ENCODE measurements around the gene EXOC6. TPM values are rescaled to one million over a fixed set of nuclear protein-coding genes. Genes with fewer than 3 reads are reported as not detected.

Gene EXOC6
- total RNA-seq, 2 experiments from 2014 or later: 8.0 to 9.4 TPM

- Histone ChIP-seq H3K79me2 (ENCODE audit: insufficient read depth, low read depth, low read length) (peaks cover 7% of the 10 kb centered on the region; the same call in 1 of the 2 replicates), H3K4me3 (ENCODE audit: low read depth, low read length, poor library complexity, severe bottlenecking) (no peak overlapping the region), H3K9me3 (ENCODE audit: low read length) (no peaks in the 10 kb centered on the region; the same call in 1 of the 2 replicates), H3K9me2 (ENCODE audit: insufficient read depth, low read length) (no peaks in the 10 kb centered on the region), H4K20me1 (ENCODE audit: insufficient read depth, low read length) (no peaks in the 10 kb centered on the region), H3K36me3 (ENCODE audit: insufficient read depth, low read length) (no peaks in the 10 kb centered on the region), H3K4me2 (ENCODE audit: low read length) (no peak overlapping the region), H3K4me1 (ENCODE audit: insufficient read depth, low read length, poor library complexity, severe bottlenecking) (peaks cover 15% of the 10 kb centered on the region), H3K27ac (ENCODE audit: low read depth, low read length, poor library complexity, severe bottlenecking) (no peak overlapping the region), H2AFZ (ENCODE audit: low read length) (no peak overlapping the region)
- ChIA-PET POLR2A (interaction anchor here (1.0 kb wide), 1 partner anchor 22 kb away, joined by 6 read pairs; no protein-coding TSS in a partner anchor), CTCF (ENCODE audit: unreplicated experiment) (no interaction called here)
- no peak for DNase-seq (ENCODE audit: low spot score)
- intact Hi-C loops (cut with micrococcal nuclease; ENCODE audit: unreplicated experiment): no loop called here
- 0 out of 2 replicates have a peak, but pooled peaks have one; percentile 20 for TF ChIP-seq CTCF (conservative IDR thresholded peaks at IDR 0.05; ENCODE audit: low read length)
- TF ChIP-seq EZH2phosphoT487 (IDR thresholded peaks at IDR 0.05; ENCODE audit: borderline replicate concordance, low read depth, low read length): no peak
- BruUV-seq (replicated peaks): no TSS peak
Observed at GRCh38 chr10:92844746-92845145, 3.6 kb upstream of the EXOC6 start.

- no peaks in the 10 kb centered on the region for H4K20me1 ChIP-seq (ENCODE audit: insufficient read depth, low read length)
- no peak overlapping the region for H3K27ac ChIP-seq (ENCODE audit: low read depth, low read length, poor library complexity, severe bottlenecking)
- TF ChIP-seq EZH2phosphoT487 (IDR thresholded peaks at IDR 0.05; ENCODE audit: borderline replicate concordance, low read depth, low read length) (no peak), CTCF (conservative IDR thresholded peaks at IDR 0.05; ENCODE audit: low read length) (no peak)
- H3K9me2 ChIP-seq (ENCODE audit: insufficient read depth, low read length): no peaks in the 10 kb centered on the region
- DNase-seq (ENCODE audit: low spot score): no peak
- peaks cover 18% of the 10 kb centered on the region for H3K4me1 ChIP-seq (ENCODE audit: insufficient read depth, low read length, poor library complexity, severe bottlenecking)
- H3K36me3 ChIP-seq (ENCODE audit: insufficient read depth, low read length): no peaks in the 10 kb centered on the region
- no TSS peak for BruUV-seq (replicated peaks)
- H3K79me2 ChIP-seq (ENCODE audit: insufficient read depth, low read depth, low read length): peaks cover 7% of the 10 kb centered on the region; the same call in 1 of the 2 replicates
- intact Hi-C loops (cut with micrococcal nuclease; ENCODE audit: unreplicated experiment): no loop called here
- no peaks in the 10 kb centered on the region; the same call in 1 of the 2 replicates for H3K9me3 ChIP-seq (ENCODE audit: low read length)
- no peak overlapping the region for H3K4me2 ChIP-seq (ENCODE audit: low read length)
- no peak overlapping the region for H2AFZ ChIP-seq (ENCODE audit: low read length)
- no peak overlapping the region for H3K4me3 ChIP-seq (ENCODE audit: low read depth, low read length, poor library complexity, severe bottlenecking)
- POLR2A ChIA-PET: interaction anchor here (0.8 to 1.6 kb wide), 2 partner anchors 9 to 13 kb away, joined by 3 to 5 read pairs; no protein-coding TSS in a partner anchor
- CTCF ChIA-PET (ENCODE audit: unreplicated experiment): no interaction called here
Observed at GRCh38 chr10:92845921-92846320, 2.4 kb upstream of the EXOC6 start.

GRCh38 chr10:92846344-92846743 is 2.0 kb upstream of the EXOC6 start:
- H3K36me3 ChIP-seq (ENCODE audit: insufficient read depth, low read length): no peaks in the 10 kb centered on the region
- no peaks in the 10 kb centered on the region for H3K9me2 ChIP-seq (ENCODE audit: insufficient read depth, low read length)
- no TSS peak for BruUV-seq (replicated peaks)
- POLR2A ChIA-PET: interaction anchor here (0.9 to 1.6 kb wide), 3 partner anchors 9 to 170 kb away, joined by 3 to 5 read pairs (median 3); no protein-coding TSS in a partner anchor
- peaks cover 7% of the 10 kb centered on the region; the same call in 1 of the 2 replicates for H3K79me2 ChIP-seq (ENCODE audit: insufficient read depth, low read depth, low read length)
- H3K27ac ChIP-seq (ENCODE audit: low read depth, low read length, poor library complexity, severe bottlenecking): no peak overlapping the region
- TF ChIP-seq CTCF (conservative IDR thresholded peaks at IDR 0.05; ENCODE audit: low read length) (no peak), EZH2phosphoT487 (IDR thresholded peaks at IDR 0.05; ENCODE audit: borderline replicate concordance, low read depth, low read length) (no peak)
- no peak overlapping the region for H2AFZ ChIP-seq (ENCODE audit: low read length)
- peaks cover 18% of the 10 kb centered on the region for H3K4me1 ChIP-seq (ENCODE audit: insufficient read depth, low read length, poor library complexity, severe bottlenecking)
- H3K9me3 ChIP-seq (ENCODE audit: low read length): no peaks in the 10 kb centered on the region; the same call in 1 of the 2 replicates
- no peak overlapping the region for H3K4me3 ChIP-seq (ENCODE audit: low read depth, low read length, poor library complexity, severe bottlenecking)
- H3K4me2 ChIP-seq (ENCODE audit: low read length): no peak overlapping the region
- intact Hi-C loops (cut with micrococcal nuclease; ENCODE audit: unreplicated experiment): no loop called here
- no peaks in the 10 kb centered on the region for H4K20me1 ChIP-seq (ENCODE audit: insufficient read depth, low read length)
- CTCF ChIA-PET (ENCODE audit: unreplicated experiment): no interaction called here
- DNase-seq (ENCODE audit: low spot score): no peak
